ENCODE results near the gene KLF3.
"Not testable (repeated sequence)": the region's sequence is repeated elsewhere in the genome, so short reads cannot be mapped to it uniquely, and the experiment has no call there.

The KLF3 gene

GRCh38 chr4:38624311-38624710, 39.7 kb upstream of the KLF3 start:
- Histone ChIP-seq H3K4me2 (ENCODE audit: low read length) (no peak overlapping the region), H3K4me1 (ENCODE audit: control insufficient read depth, insufficient read depth, low read length) (no peaks in the 10 kb centered on the region), H3K9me3 (replicated peaks; ENCODE audit: low read length) (no peaks in the 10 kb centered on the region), H3K27me3 (ENCODE audit: control insufficient read depth, insufficient read depth, low read length) (no peaks in the 10 kb centered on the region), H3K4me3 (ENCODE audit: low read length) (no peak overlapping the region), H3K36me3 (ENCODE audit: insufficient read depth, low read length) (no peaks in the 10 kb centered on the region), H3K9ac (ENCODE audit: low read depth, low read length) (no peak overlapping the region)

- Histone ChIP-seq H3K9me3 (replicated peaks; ENCODE audit: low read length) (no peaks in the 10 kb centered on the region), H3K27me3 (ENCODE audit: control insufficient read depth, insufficient read depth, low read length) (no peaks in the 10 kb centered on the region), H3K9ac (ENCODE audit: low read depth, low read length) (no peak overlapping the region), H3K4me1 (ENCODE audit: control insufficient read depth, insufficient read depth, low read length) (no peaks in the 10 kb centered on the region), H3K4me2 (ENCODE audit: low read length) (no peak overlapping the region), H3K36me3 (ENCODE audit: insufficient read depth, low read length) (no peaks in the 10 kb centered on the region), H3K4me3 (ENCODE audit: low read length) (no peak overlapping the region)
Observed at GRCh38 chr4:38625508-38625907, 38.5 kb upstream of the KLF3 start.

GRCh38 chr4:38626901-38627444, 37.0 kb upstream of the KLF3 start:
- not testable (repeated sequence) for H3K4me2 ChIP-seq (ENCODE audit: low read length); H3K27me3 ChIP-seq (ENCODE audit: control insufficient read depth, insufficient read depth, low read length); H3K9ac ChIP-seq (ENCODE audit: low read depth, low read length); H3K36me3 ChIP-seq (ENCODE audit: insufficient read depth, low read length); H3K9me3 ChIP-seq (replicated peaks; ENCODE audit: low read length); H3K4me3 ChIP-seq (ENCODE audit: low read length); H3K4me1 ChIP-seq (ENCODE audit: control insufficient read depth, insufficient read depth, low read length)

- H3K36me3 ChIP-seq (ENCODE audit: insufficient read depth, low read length) = no peaks in the 10 kb centered on the region
- no peaks in the 10 kb centered on the region for H3K4me1 ChIP-seq (ENCODE audit: control insufficient read depth, insufficient read depth, low read length)
- no peak overlapping the region for H3K9ac ChIP-seq (ENCODE audit: low read depth, low read length)
- H3K4me2 ChIP-seq (ENCODE audit: low read length) = no peak overlapping the region
- no peak overlapping the region for H3K4me3 ChIP-seq (ENCODE audit: low read length)
- no peaks in the 10 kb centered on the region for H3K27me3 ChIP-seq (ENCODE audit: control insufficient read depth, insufficient read depth, low read length)
- H3K9me3 ChIP-seq (replicated peaks; ENCODE audit: low read length) = no peaks in the 10 kb centered on the region
Observed at GRCh38 chr4:38630519-38630918, 33.5 kb upstream of the KLF3 start.

GRCh38 chr4:38634047-38634759, 29.8 kb upstream of the KLF3 start:
- no peaks in the 10 kb centered on the region for H3K9me3 ChIP-seq (replicated peaks; ENCODE audit: low read length)
- no peak overlapping the region for H3K4me2 ChIP-seq (ENCODE audit: low read length)
- H3K4me3 ChIP-seq (ENCODE audit: low read length) = no peak overlapping the region
- H3K9ac ChIP-seq (ENCODE audit: low read depth, low read length) = no peak overlapping the region
- H3K36me3 ChIP-seq (ENCODE audit: insufficient read depth, low read length) = no peaks in the 10 kb centered on the region
- H3K4me1 ChIP-seq (ENCODE audit: control insufficient read depth, insufficient read depth, low read length) = no peaks in the 10 kb centered on the region
- H3K27me3 ChIP-seq (ENCODE audit: control insufficient read depth, insufficient read depth, low read length) = peaks cover 15% of the 10 kb centered on the region

- H3K36me3 ChIP-seq (ENCODE audit: insufficient read depth, low read length) = no peaks in the 10 kb centered on the region
- H3K9me3 ChIP-seq (replicated peaks; ENCODE audit: low read length) = no peaks in the 10 kb centered on the region
- H3K4me2 ChIP-seq (ENCODE audit: low read length) = no peak overlapping the region
- peaks cover 18% of the 10 kb centered on the region for H3K27me3 ChIP-seq (ENCODE audit: control insufficient read depth, insufficient read depth, low read length)
- H3K4me3 ChIP-seq (ENCODE audit: low read length) = no peak overlapping the region
- no peaks in the 10 kb centered on the region for H3K4me1 ChIP-seq (ENCODE audit: control insufficient read depth, insufficient read depth, low read length)
- H3K9ac ChIP-seq (ENCODE audit: low read depth, low read length) = no peak overlapping the region
Observed at GRCh38 chr4:38639242-38639641, 24.8 kb upstream of the KLF3 start.

- Histone ChIP-seq H3K9me3 (replicated peaks; ENCODE audit: low read length) (no peaks in the 10 kb centered on the region), H3K4me3 (ENCODE audit: low read length) (no peak overlapping the region), H3K36me3 (ENCODE audit: insufficient read depth, low read length) (no peaks in the 10 kb centered on the region), H3K4me1 (ENCODE audit: control insufficient read depth, insufficient read depth, low read length) (no peaks in the 10 kb centered on the region), H3K4me2 (ENCODE audit: low read length) (no peak overlapping the region), H3K9ac (ENCODE audit: low read depth, low read length) (no peak overlapping the region), H3K27me3 (ENCODE audit: control insufficient read depth, insufficient read depth, low read length) (peaks cover 14% of the 10 kb centered on the region)
Observed at GRCh38 chr4:38641811-38642210, 22.2 kb upstream of the KLF3 start.

- H3K4me2 ChIP-seq (ENCODE audit: low read length) = no peak overlapping the region
- no peaks in the 10 kb centered on the region for H3K36me3 ChIP-seq (ENCODE audit: insufficient read depth, low read length)
- H3K9me3 ChIP-seq (replicated peaks; ENCODE audit: low read length) = no peaks in the 10 kb centered on the region
- H3K4me3 ChIP-seq (ENCODE audit: low read length) = no peak overlapping the region
- no peaks in the 10 kb centered on the region for H3K4me1 ChIP-seq (ENCODE audit: control insufficient read depth, insufficient read depth, low read length)
- peaks cover 7% of the 10 kb centered on the region for H3K27me3 ChIP-seq (ENCODE audit: control insufficient read depth, insufficient read depth, low read length)
- H3K9ac ChIP-seq (ENCODE audit: low read depth, low read length) = no peak overlapping the region
Observed at GRCh38 chr4:38644201-38644600, 19.8 kb upstream of the KLF3 start.

- Histone ChIP-seq H3K4me2 (ENCODE audit: low read length) (no peak overlapping the region), H3K27me3 (ENCODE audit: control insufficient read depth, insufficient read depth, low read length) (peaks cover 7% of the 10 kb centered on the region), H3K4me1 (ENCODE audit: control insufficient read depth, insufficient read depth, low read length) (no peaks in the 10 kb centered on the region), H3K9me3 (replicated peaks; ENCODE audit: low read length) (no peaks in the 10 kb centered on the region), H3K4me3 (ENCODE audit: low read length) (no peak overlapping the region), H3K36me3 (ENCODE audit: insufficient read depth, low read length) (no peaks in the 10 kb centered on the region), H3K9ac (ENCODE audit: low read depth, low read length) (no peak overlapping the region)
Observed at GRCh38 chr4:38647101-38647819, 16.7 kb upstream of the KLF3 start.

GRCh38 chr4:38650133-38650532, 13.9 kb upstream of the KLF3 start:
- H3K4me3 ChIP-seq (ENCODE audit: low read length) = no peak overlapping the region
- H3K27me3 ChIP-seq (ENCODE audit: control insufficient read depth, insufficient read depth, low read length) = peaks cover 5% of the 10 kb centered on the region
- H3K4me1 ChIP-seq (ENCODE audit: control insufficient read depth, insufficient read depth, low read length) = no peaks in the 10 kb centered on the region
- no peaks in the 10 kb centered on the region for H3K36me3 ChIP-seq (ENCODE audit: insufficient read depth, low read length)
- no peaks in the 10 kb centered on the region for H3K9me3 ChIP-seq (replicated peaks; ENCODE audit: low read length)
- no peak overlapping the region for H3K4me2 ChIP-seq (ENCODE audit: low read length)
- H3K9ac ChIP-seq (ENCODE audit: low read depth, low read length) = no peak overlapping the region

- no peak overlapping the region for H3K9ac ChIP-seq (ENCODE audit: low read depth, low read length)
- H3K4me1 ChIP-seq (ENCODE audit: control insufficient read depth, insufficient read depth, low read length) = no peaks in the 10 kb centered on the region
- no peaks in the 10 kb centered on the region for H3K9me3 ChIP-seq (replicated peaks; ENCODE audit: low read length)
- peaks cover 7% of the 10 kb centered on the region for H3K27me3 ChIP-seq (ENCODE audit: control insufficient read depth, insufficient read depth, low read length)
- H3K36me3 ChIP-seq (ENCODE audit: insufficient read depth, low read length) = no peaks in the 10 kb centered on the region
- no peak overlapping the region for H3K4me2 ChIP-seq (ENCODE audit: low read length)
- no peak overlapping the region for H3K4me3 ChIP-seq (ENCODE audit: low read length)
Observed at GRCh38 chr4:38654273-38654672, 9.7 kb upstream of the KLF3 start.

GRCh38 chr4:38656111-38656510, 7.9 kb upstream of the KLF3 start:
- Histone ChIP-seq H3K36me3 (ENCODE audit: insufficient read depth, low read length) (no peaks in the 10 kb centered on the region), H3K9ac (ENCODE audit: low read depth, low read length) (no peak overlapping the region), H3K9me3 (replicated peaks; ENCODE audit: low read length) (no peaks in the 10 kb centered on the region), H3K27me3 (ENCODE audit: control insufficient read depth, insufficient read depth, low read length) (peaks cover 7% of the 10 kb centered on the region), H3K4me2 (ENCODE audit: low read length) (no peak overlapping the region), H3K4me3 (ENCODE audit: low read length) (no peak overlapping the region), H3K4me1 (ENCODE audit: control insufficient read depth, insufficient read depth, low read length) (no peaks in the 10 kb centered on the region)

Measured in skeletal muscle satellite cell (primary cell).